Measurements from ENCODE around the gene CELSR2. TPM values are rescaled to one million over a fixed set of nuclear protein-coding genes. Genes with fewer than 3 reads are reported as not detected.

CELSR2 gene
- total and polyA plus RNA-seq, 9 donors: 0.90 to 17.1 (median 3.1) TPM

DNA sequence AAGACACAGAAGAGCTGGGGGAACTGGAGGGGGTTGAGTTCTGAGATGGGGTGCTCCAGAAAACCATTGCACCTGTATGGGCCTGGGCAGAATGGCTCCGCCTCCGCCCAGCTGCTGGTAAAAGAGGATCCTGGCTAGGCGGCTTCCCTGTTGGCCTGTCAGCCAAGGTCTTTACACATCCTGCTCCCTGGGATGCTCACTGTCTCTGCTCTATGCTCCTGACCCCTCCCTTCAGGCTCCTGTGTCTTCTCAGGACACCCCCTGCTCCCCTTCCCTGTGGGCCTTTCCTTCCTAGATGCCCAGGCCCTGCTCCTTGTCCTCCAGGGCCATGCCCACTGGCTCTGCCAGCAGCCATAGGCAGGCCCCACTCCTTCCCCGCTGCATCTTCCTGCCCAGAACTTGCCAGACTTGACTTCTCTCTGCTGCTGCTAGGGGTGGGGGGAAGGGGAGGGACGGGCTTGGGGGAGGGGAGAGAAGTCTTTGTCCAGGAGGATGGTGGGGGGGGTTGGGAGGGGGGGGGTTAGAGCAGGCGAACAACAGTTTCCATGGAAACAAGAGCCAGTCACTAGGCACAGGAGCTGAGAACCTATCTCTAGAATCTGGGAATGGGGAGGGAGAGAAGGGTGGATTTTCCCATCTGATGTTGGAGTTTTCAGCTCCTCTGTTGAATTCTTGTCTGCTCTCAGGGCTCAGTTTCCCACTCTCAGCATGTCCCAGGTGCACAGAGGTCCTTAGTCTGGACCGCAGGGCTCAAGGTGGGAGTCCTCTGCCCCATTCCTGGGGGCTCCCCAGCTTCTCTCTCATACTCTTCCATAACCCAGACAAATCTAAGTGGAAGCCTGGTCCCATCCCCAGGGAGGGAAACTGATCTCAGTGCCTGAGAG, 10.6 kb downstream of the CELSR2 start:
- Histone ChIP-seq H3K36me3 (no peaks in the 10 kb centered on the region), H3K4me1 (ENCODE audit: insufficient read depth) (no peaks in the 10 kb centered on the region), H3K9me3 (no peaks in the 10 kb centered on the region), H3K27me3 (no peaks in the 10 kb centered on the region), H3K4me3 (no peak overlapping the region), H3K27ac (no peak overlapping the region)
- 71 to 79% (median 79%) methylated on average over 7 of the region's 7 CpGs for WGBS, 3 donors
- DNase-seq: no peak
- intact Hi-C loops (cut with DNase I): loop anchor here in 3 of 4 donors (5.0 to 10.0 kb wide), 4 partner anchors 137 to 275 kb away; partner anchors contain the start of genes GPR61 (in 2 of the 3), ELAPOR1 (in 1 of the 3) and SORT1 (in 1 of the 3)
- no peak for TF ChIP-seq POLR2A (IDR thresholded peaks at IDR 0.05)
- TF ChIP-seq, protein P1, sequence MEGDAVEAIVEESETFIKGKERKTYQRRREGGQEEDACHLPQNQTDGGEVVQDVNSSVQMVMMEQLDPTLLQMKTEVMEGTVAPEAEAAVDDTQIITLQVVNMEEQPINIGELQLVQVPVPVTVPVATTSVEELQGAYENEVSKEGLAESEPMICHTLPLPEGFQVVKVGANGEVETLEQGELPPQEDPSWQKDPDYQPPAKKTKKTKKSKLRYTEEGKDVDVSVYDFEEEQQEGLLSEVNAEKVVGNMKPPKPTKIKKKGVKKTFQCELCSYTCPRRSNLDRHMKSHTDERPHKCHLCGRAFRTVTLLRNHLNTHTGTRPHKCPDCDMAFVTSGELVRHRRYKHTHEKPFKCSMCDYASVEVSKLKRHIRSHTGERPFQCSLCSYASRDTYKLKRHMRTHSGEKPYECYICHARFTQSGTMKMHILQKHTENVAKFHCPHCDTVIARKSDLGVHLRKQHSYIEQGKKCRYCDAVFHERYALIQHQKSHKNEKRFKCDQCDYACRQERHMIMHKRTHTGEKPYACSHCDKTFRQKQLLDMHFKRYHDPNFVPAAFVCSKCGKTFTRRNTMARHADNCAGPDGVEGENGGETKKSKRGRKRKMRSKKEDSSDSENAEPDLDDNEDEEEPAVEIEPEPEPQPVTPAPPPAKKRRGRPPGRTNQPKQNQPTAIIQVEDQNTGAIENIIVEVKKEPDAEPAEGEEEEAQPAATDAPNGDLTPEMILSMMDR (IDR thresholded peaks at IDR 0.05): no peak
- TF ChIP-seq EP300 (IDR thresholded peaks at IDR 0.05): no peak

DNA sequence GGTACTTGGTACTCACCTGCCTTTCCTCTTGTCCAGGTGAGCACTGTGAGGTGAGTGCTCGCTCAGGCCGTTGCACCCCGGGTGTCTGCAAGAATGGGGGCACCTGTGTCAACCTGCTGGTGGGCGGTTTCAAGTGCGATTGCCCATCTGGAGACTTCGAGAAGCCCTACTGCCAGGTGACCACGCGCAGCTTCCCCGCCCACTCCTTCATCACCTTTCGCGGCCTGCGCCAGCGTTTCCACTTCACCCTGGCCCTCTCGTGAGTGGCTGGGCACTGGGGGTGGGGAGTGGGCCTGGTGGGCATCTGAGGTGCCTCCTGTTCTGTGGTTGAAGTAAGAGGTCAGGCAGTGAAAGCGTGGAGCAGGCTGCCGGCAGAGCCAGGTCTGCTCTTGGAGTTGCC, 11.7 kb downstream of the CELSR2 start:
- no peaks in the 10 kb centered on the region for H3K27me3 ChIP-seq
- H3K27ac ChIP-seq: no peak overlapping the region
- no peaks in the 10 kb centered on the region for H3K4me1 ChIP-seq (ENCODE audit: insufficient read depth)
- DNase-seq: no peak
- 88 to 90% (median 88%) methylated on average over 16 of the region's 16 CpGs for WGBS, 3 donors
- TF ChIP-seq EP300 (IDR thresholded peaks at IDR 0.05): no peak
- TF ChIP-seq, protein P1 (IDR thresholded peaks at IDR 0.05): no peak
- no peak for TF ChIP-seq POLR2A (IDR thresholded peaks at IDR 0.05)
- no peak overlapping the region for H3K4me3 ChIP-seq
- no peaks in the 10 kb centered on the region for H3K9me3 ChIP-seq
- no peaks in the 10 kb centered on the region for H3K36me3 ChIP-seq
- intact Hi-C loops (cut with DNase I): loop anchor here in 3 of 4 donors (5.0 to 10.0 kb wide), 4 partner anchors 136 to 274 kb away; partner anchors contain the start of genes GPR61 (in 2 of the 3), ELAPOR1 (in 1 of the 3) and SORT1 (in 1 of the 3)

DNA sequence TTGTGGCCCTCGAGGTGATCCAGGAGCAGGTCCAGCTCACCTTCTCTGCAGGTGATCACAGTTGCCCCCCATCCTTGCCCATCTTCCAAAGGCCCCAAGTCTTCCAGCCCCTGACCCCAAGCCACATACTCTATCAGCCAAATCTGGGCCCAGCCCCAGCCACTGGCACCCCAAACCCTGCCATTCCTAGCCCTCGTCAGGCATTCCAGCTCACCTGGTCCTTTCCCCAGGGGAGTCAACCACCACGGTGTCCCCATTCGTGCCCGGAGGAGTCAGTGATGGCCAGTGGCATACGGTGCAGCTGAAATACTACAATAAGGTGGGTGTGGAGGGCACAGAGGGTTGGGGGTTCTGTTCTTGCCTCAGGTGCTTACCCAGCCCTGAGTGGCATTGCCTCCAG, 12.2 kb downstream of the CELSR2 start:
- Histone ChIP-seq H3K27ac (no peak overlapping the region), H3K9me3 (no peaks in the 10 kb centered on the region), H3K27me3 (no peaks in the 10 kb centered on the region), H3K36me3 (no peaks in the 10 kb centered on the region), H3K4me1 (ENCODE audit: insufficient read depth) (no peaks in the 10 kb centered on the region), H3K4me3 (no peak overlapping the region)
- intact Hi-C loops (cut with DNase I): loop anchor here in 3 of 4 donors (5.0 to 10.0 kb wide), 4 partner anchors 136 to 273 kb away; partner anchors contain the start of genes GPR61 (in 2 of the 3), ELAPOR1 (in 1 of the 3) and SORT1 (in 1 of the 3)
- TF ChIP-seq EP300 (IDR thresholded peaks at IDR 0.05): no peak
- TF ChIP-seq POLR2A (IDR thresholded peaks at IDR 0.05): no peak
- TF ChIP-seq, protein P1 (IDR thresholded peaks at IDR 0.05): no peak
- 82 to 92% (median 87%) methylated on average over 6 of the region's 6 CpGs for WGBS, 3 donors
- no peak for DNase-seq

DNA sequence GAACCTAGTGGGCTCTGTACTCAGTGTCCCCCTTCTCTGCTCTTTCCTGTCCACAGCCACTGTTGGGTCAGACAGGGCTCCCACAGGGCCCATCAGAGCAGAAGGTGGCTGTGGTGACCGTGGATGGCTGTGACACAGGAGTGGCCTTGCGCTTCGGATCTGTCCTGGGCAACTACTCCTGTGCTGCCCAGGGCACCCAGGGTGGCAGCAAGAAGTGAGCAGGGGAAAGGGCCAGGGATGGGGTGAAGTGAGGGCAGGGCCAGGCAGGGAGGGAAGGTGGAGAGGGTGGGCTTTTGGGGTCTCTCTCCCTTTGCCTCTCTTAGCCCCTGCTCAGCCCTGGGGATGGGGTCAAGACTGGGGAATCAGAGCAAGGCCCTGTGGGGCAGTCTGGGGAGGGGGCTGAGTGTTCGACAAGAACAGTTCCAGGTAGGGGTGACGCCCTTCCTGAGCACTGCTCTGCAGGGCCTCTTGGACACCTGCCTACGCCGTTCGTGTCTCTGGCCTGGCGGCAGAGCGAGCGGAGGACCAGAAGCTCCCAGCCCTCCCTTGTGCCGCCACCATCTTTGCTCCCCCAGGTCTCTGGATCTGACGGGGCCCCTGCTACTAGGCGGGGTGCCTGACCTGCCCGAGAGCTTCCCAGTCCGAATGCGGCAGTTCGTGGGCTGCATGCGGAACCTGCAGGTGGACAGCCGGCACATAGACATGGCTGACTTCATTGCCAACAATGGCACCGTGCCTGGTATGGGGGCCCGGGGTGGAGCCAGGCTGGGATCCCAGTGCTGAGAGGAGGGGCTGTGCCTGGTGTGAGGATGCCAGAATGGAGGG, 13.1 kb downstream of the CELSR2 start:
- H3K36me3 ChIP-seq: no peaks in the 10 kb centered on the region
- no peak for TF ChIP-seq POLR2A (IDR thresholded peaks at IDR 0.05)
- TF ChIP-seq, protein P1 (IDR thresholded peaks at IDR 0.05): no peak
- no peak for TF ChIP-seq EP300 (IDR thresholded peaks at IDR 0.05)
- no peak for DNase-seq
- 80 to 85% (median 85%) methylated on average over 22 of the region's 22 CpGs for WGBS, 3 donors
- no peak overlapping the region for H3K4me3 ChIP-seq
- H3K9me3 ChIP-seq: no peaks in the 10 kb centered on the region
- intact Hi-C loops (cut with DNase I): loop anchor here in 3 of 4 donors (5.0 to 10.0 kb wide), 4 partner anchors 135 to 272 kb away; partner anchors contain the start of genes GPR61 (in 2 of the 3), ELAPOR1 (in 1 of the 3) and SORT1 (in 1 of the 3)
- no peaks in the 10 kb centered on the region for H3K4me1 ChIP-seq (ENCODE audit: insufficient read depth)
- no peak overlapping the region for H3K27ac ChIP-seq
- H3K27me3 ChIP-seq: no peaks in the 10 kb centered on the region
